COLO668 (cell line): ENCODE results near the gene AGPAT2.
A peak's percentile ranks its signal among the peaks of the same experiment; 100 is the strongest.

Experiments
- DNase-seq: peaks from one replicate; lab custom pipeline; 2025; ENCODE audit not compliant: unreplicated experiment; lab: John Stamatoyannopoulos, UW

AGPAT2 gene

DNA sequence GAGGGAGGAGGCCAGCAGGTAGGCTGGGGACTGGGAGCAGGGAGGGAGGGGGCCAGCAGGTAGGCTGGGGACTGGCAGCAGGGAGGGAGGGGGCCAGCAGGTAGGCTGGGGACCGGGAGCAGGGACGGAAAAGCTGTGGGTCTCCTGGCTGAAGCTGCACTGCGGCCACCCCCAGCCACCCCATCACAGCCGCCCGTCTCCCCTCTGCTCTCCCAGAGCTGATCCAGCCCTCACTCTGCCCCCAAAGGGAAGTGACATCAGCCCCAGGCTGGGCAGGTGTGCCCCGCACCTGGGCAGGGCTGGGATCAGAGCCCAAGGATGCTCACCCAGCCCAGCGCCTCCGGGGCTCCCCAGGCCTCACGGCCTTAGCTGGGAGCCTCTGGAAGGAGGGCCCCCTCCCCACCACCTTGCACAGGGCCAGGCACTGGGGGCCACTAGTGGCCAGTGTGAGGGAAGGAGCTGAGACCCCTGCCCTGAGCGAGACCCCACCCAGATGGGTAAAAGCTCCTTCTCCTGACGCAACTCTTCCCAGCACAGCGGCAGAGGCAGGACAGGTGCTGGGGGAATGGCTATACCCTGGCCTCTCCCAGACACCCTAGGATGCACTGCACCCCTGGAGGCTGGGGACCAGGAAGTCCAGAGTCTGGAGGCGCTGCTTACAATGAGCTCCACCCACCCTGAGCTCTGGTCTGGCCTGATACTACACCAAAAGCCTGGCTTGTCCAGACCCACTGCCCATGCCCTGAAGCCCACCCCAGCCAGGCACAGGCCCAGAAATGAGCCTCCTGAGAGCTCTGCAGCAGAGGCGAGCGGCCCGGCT is 11.6 kb downstream of the AGPAT2 start:
- DNase-seq, result peak; percentile 92

GRCh38 chr9:136674786-136675349 is 12.4 kb downstream of the AGPAT2 start:
- DNase-seq, result peak; percentile 95

DNA sequence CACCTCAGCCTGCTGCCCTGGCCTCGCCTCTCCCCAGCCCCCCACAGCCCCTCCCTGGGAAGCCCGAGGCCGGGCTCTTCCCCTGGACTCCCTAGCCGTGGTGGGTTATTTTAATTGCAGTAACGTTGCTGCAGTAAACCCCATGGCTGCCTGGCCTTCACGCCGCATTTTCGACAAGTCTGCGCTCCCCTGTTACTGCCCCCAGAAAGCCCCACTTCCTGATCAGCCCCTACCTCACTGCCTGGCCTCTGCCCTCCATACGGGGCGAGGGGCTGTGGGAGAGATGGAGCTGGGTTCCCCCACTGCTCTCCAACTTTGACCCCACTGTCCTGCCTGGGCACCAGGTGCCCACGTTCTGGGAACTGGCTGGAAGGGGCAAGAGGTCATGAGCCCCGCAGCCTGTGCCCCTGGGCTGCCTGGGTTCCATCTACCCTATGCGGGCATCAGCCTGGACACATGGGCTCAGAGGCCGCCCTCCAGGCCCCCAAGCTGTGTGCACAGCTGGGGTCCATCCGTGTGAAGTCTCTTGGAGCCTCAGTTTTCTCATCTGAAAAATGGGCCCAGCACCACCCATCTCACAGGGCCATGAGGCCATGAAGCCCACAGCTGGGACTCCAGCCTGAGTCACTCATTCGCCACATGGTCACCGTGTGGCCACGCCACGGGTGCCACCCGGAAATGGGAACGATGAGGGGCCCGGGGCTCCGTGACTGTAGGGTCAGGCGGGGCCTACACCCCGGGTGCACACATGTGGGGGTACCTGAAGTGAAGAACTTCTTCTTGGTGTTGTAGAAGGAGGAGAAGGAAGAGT is 13.1 kb downstream of the AGPAT2 start:
- no peak for DNase-seq

GRCh38 chr9:136673088-136673974 is 13.9 kb downstream of the AGPAT2 start:
- DNase-seq, result no peak

DNA sequence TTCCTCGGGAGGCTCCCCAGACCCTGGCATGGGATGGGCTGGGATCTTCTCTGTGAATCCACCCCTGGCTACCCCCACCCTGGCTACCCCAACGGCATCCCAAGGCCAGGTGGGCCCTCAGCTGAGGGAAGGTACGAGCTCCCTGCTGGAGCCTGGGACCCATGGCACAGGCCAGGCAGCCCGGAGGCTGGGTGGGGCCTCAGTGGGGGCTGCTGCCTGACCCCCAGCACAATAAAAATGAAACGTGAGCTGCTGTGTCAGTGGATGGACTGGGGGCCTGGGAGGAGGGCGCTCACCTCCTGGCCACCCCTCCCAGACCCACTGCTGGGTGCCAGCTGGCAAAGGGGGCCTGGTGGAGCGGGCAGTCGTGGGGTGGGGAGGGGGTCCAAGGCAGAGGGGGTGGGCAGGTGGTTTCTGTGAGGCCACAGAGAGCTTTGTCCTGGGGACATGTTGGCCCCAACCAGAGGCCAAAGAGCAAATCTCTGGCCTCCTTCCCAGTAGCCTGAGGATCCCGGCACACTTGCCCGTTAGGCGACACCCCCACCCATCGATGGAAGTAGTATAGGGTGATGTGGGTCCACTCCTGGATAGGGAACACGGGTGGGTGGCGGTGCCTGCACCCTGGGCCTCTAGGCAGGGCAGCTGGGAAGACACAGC is 14.7 kb downstream of the AGPAT2 start:
- no peak for DNase-seq

DNA sequence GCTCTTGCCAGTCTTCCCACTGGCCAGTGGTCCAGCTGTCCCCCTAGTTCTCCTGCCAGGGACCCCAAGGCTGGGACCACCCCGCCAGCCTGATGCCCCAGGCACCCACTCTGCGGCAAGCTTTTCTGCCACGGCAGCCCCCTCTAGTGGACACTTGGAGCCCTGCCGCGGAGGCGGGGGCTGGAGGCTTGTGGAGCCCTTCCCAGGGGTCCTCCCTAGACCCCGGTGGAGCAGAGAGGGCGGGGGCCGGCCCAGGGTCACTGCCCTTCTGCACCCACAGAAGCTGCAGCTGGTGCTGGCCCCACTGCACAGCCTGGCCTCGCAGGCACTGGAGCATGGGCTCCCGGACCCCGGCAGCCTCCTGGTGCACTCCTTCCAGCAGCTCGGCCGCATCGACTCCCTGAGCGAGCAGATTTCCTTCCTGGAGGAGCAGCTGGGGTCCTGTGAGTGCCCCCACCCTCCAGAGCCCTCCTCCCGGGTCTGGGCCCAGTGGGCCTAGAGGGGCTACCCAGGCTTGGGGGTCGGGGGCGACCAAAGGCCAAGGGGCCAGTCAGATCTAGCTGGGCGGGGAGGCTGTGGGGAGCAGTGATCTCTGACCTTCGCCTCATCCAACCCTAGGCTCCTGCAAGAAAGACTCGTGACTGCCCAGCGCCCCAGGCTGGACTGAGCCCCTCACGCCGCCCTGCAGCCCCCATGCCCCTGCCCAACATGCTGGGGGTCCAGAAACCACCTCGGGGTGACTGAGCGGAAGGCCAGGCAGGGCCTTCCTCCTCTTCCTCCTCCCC is 15.4 kb downstream of the AGPAT2 start:
- peak; percentile 45 for DNase-seq

DNA sequence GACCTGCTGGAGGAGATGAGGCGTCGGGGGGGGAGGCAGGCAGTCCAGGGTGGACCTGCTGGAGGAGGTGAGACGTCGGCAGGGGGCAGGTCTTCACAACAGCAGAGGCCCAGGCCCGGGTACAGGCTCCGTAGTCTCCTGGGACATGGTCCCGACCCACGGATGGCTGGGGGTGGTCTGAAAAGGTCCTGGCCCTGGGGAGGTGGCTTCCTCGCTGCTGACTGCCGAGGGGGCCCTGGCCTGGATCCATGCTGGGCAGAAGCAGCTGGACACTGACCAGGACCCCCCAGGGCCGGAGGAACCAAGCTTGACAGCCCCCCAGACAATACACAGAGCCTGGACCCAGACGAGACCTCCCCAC is 16.0 kb downstream of the AGPAT2 start:
- peak; percentile 25 for DNase-seq

- DNase-seq, result no peak
Observed at GRCh38 chr9:136670576-136671253, 16.5 kb downstream of the AGPAT2 start.

GRCh38 chr9:136669791-136670464 is 17.3 kb downstream of the AGPAT2 start:
- DNase-seq, result no peak

- peak; percentile 22 for DNase-seq
Observed at GRCh38 chr9:136668983-136669790, 18.1 kb downstream of the AGPAT2 start.

DNA sequence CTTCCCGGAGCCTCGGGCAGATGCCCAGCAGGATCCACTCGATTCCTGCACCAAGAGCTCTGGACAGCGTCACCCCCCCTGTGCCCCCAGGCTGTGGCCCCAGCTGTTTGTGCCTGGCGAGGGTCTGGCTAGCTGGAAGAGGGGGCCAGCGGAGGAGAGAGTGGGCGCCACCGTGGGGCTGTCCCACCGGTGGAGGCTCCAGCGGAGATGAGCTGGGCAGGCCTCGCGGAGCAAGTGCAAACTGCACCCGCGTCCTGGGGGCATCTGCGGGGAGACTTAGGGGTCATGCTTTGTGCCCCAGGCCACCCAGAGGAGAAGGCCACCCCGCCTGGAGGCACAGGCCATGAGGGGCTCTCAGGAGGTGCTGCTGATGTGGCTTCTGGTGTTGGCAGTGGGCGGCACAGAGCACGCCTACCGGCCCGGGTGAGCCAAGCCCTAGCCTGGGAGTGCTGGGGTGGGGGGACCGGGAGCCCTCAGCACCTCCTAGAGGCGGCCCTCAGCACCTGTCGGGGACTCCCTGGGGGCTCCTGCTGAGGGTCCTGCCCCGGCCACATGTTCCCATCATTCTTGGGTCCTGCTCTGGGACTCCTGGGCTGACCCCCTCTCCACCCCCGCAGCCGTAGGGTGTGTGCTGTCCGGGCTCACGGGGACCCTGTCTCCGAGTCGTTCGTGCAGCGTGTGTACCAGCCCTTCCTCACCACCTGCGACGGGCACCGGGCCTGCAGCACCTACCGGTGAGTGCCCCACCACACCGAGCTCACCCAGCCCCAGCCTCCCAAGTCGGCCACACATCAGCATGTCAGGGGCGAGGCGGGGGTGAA is 19.1 kb downstream of the AGPAT2 start:
- peak; percentile 25 for DNase-seq

DNA sequence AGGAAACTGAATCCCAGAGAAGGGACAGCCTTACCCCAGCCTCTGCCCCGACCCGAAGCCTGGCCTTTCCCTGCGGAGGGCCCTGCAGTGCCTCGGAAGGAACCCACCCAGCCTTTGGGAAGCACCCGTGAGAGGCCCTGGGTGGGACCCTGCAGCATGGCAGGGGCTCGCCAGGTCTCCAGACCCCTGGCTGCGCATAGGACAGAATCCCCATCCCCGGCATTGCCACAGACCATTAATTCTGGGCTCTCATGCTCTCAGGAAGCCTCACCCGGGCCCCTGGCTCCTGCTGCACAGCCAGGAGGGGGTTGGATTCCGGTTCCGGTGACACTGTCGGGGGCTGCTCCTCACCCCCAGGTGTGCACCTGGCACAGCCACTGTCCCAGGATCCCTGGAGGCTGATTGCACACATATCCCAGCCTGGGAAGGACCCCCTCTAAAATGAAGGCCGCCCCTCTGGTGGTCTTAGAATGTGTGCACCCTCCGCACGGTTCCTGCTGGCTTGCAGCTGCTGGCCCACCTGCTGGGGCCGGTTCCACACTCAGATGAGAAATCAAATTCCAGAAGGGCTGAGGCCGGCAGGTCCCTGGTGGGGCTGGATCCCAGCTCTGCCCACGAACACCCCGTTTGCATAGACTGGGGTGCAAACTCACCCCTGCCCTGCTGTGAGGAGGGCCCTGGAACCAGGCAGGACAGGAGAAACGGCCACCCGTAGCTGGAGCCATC is 19.9 kb downstream of the AGPAT2 start:
- DNase-seq, result peak; percentile 25

- no peak for DNase-seq
Observed at GRCh38 chr9:136666372-136667213, 20.7 kb downstream of the AGPAT2 start.

DNA sequence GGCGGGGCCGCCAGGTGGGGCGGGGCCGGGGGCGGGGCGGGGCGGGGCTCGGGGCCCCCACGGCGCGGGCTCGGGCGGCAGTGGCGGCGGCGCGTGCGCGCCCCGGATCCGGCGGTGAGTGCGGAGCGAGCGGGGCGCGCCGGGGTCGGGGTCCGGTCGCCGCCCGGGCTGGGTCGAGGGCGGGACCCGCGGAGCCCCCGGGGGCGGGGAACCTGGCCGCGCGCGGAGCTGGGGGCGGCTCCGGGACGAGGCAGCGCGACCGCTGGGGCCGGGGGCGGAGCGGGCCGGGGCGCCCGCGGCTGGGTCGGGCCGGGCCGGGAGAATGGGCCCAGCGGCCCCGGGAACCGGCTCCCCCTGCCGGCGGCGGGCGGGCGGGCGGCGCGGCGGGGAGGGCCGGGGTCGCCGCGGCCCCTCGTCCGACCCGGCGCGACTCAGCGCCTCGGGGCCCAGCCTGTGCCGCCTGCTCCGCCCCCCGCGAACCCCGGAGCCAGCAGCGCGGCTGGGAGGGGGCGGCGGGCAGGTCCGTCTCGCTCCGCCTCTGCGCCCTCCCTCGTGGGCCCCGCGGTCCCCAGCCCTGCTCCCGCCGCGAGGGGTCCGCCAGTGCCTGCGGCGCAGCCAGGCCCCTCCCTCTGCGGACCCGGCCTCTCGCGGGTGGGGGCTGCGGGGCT is 21.4 kb downstream of the AGPAT2 start:
- DNase-seq, result no peak
